ENCODE measurements around the gene RNF32.

Gene RNF32

DNA sequence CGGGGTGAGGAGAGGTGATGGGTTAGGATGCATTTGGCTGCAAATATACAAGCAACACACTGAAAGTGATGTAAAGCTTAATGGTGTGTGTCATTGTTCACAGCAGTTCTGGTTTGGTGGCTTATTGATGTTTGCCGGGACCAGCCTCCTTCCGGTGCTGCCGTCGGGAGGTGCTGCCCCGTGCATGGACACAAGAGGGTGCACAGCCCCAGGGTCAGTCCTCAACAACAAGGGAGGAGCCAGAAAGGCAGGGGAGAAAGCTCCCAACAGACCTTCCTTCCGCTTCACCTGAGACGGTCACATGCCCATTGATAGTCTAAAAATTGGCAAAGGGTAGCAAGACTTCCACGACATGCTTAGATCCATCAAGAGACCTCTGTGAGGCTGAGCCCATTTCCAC, 9.5 kb downstream of the RNF32 start:
- peak; percentile 22 to 50 for DNase-seq
- TF ChIP-seq POLR2A (IDR thresholded peaks at IDR 0.05; ENCODE audit: low read length) (no peak), GATA1 (IDR thresholded peaks at IDR 0.05; ENCODE audit: low read depth, low read length) (no peak)

- TF ChIP-seq GATA1 (IDR thresholded peaks at IDR 0.05; ENCODE audit: low read depth, low read length) (no peak), POLR2A (IDR thresholded peaks at IDR 0.05; ENCODE audit: low read length) (no peak)
These were observed 10.9 kb downstream of the RNF32 start for GRCh38 chr7:156651474-156651873.

GRCh38 chr7:156652886-156653568, 12.5 kb downstream of the RNF32 start:
- no peak for DNase-seq
- TF ChIP-seq POLR2A (IDR thresholded peaks at IDR 0.05; ENCODE audit: low read length) (no peak), GATA1 (IDR thresholded peaks at IDR 0.05; ENCODE audit: low read depth, low read length) (no peak)

More at GRCh38 chr7:156651474-156651873, 10.9 kb downstream of the RNF32 start:
- no peak for DNase-seq

DNA sequence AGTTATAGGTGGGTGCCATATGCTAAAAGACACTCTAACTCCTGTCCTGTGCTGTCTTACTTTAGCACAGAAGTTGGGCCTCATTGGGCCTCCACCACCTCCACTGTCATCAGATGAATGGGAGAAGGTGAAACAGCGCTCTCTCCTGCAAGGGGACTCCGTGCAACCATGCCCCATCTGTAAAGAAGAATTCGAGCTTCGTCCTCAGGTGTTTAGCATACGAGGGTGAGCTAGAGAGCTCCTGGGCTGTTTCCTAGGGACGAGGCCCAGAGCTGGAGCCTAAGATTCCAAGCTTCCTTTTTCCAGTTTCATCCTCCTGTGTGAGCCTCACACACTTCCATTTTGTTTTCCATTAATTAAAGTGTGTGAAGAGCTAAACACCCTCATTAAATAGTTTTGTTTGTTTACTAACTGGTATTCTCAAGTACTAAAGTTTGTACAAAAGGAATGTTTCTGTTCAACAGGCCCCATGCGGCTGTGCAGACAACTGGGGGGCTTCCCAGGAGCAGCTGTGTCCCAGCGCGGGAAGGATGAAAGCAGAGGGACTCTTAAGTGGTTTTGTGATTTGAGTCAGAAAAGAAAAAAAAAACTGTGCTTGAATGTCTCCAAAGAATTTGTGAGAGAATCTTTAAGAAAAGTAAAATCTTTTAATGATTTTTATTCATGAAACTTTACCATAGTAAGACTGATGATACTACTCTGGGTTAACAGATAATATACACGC, 14.1 kb downstream of the RNF32 start:
- DNase-seq, result no peak
- TF ChIP-seq GATA1 (IDR thresholded peaks at IDR 0.05; ENCODE audit: low read depth, low read length) (no peak), POLR2A (IDR thresholded peaks at IDR 0.05; ENCODE audit: low read length) (no peak)

DNA sequence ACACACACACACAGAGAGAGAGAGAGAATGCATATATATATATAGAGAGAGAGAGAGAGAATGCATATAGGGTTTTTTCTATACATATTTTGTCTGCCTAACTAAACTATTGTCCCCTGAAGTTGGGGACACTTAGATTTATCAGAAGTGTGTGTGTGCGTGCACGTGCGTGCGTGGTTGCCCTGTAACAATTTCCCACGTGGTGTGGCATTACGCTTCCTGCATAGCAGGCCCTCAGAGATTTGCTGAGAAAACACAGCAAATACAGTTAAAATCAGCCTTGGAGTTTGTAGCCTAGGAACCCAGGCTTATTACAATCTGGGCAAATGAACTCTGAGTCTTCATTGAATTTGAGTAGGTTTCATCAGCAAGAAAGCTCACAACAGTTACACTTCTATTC, 14.7 kb downstream of the RNF32 start:
- TF ChIP-seq GATA1 (IDR thresholded peaks at IDR 0.05; ENCODE audit: low read depth, low read length), result no peak
- TF ChIP-seq POLR2A (IDR thresholded peaks at IDR 0.05; ENCODE audit: low read length), result no peak
- no peak for DNase-seq

GRCh38 chr7:156655983-156656382, 15.4 kb downstream of the RNF32 start:
- no peak for DNase-seq
- TF ChIP-seq POLR2A (IDR thresholded peaks at IDR 0.05; ENCODE audit: low read length), result no peak
- TF ChIP-seq GATA1 (IDR thresholded peaks at IDR 0.05; ENCODE audit: low read depth, low read length), result no peak

DNA sequence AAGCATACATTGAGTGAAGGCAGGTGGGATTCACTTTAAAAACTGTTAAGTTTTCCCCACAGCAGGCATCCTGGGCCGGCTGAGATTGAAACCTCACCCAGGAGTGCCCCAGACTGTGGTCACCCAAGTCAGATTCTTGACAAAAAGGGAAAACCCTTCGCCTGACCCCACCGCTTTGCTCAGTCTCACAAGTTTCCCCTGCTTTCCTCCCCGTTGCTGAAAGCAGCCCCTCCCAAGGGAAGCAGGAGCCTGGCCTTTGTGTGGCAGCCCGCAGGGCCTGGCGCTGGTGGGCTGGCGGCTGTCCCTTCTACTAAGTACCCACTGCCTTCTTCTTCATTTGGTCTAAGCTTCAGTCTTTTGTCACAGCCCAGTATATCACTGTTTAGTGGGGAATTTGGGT, 16.0 kb downstream of the RNF32 start:
- TF ChIP-seq GATA1 (IDR thresholded peaks at IDR 0.05; ENCODE audit: low read depth, low read length) (no peak), POLR2A (IDR thresholded peaks at IDR 0.05; ENCODE audit: low read length) (no peak)
- no peak for DNase-seq

DNA sequence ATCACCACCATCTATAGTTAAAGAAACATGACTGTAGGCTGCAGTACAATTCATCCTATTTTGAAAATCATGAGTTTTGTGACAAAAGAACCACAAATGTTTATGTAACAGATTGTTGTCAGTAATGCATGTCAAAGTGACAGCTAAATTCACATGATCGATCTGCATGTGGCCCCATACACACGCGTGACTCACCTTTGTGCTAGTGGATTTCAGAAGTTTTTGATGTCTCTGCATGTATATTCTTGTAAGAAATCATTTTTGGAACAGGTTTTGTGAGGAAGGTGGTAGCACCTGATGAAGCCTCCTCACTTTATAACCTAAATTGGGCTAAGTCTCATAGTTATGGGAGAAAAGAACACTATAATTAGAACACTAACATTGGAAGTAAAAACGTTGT, 17.1 kb downstream of the RNF32 start:
- DNase-seq, result no peak
- no peak for TF ChIP-seq POLR2A (IDR thresholded peaks at IDR 0.05; ENCODE audit: low read length)
- TF ChIP-seq GATA1 (IDR thresholded peaks at IDR 0.05; ENCODE audit: low read depth, low read length), result no peak

- no peak for TF ChIP-seq GATA1 (IDR thresholded peaks at IDR 0.05; ENCODE audit: low read depth, low read length)
- TF ChIP-seq POLR2A (IDR thresholded peaks at IDR 0.05; ENCODE audit: low read length), result no peak
- no peak for DNase-seq
These were observed 18.6 kb downstream of the RNF32 start for GRCh38 chr7:156659203-156659602.

GRCh38 chr7:156659961-156660360, 19.4 kb downstream of the RNF32 start:
- TF ChIP-seq POLR2A (IDR thresholded peaks at IDR 0.05; ENCODE audit: low read length), result no peak
- TF ChIP-seq GATA1 (IDR thresholded peaks at IDR 0.05; ENCODE audit: low read depth, low read length), result no peak
- no peak for DNase-seq

GRCh38 chr7:156661637-156662036, 21.1 kb downstream of the RNF32 start:
- TF ChIP-seq POLR2A (IDR thresholded peaks at IDR 0.05; ENCODE audit: low read length) (no peak), GATA1 (IDR thresholded peaks at IDR 0.05; ENCODE audit: low read depth, low read length) (no peak)
- DNase-seq, result peak; percentile 43 to 85

- no peak for TF ChIP-seq GATA1 (IDR thresholded peaks at IDR 0.05; ENCODE audit: low read depth, low read length)
- DNase-seq, result peak in 1 of 2 experiments; percentile 33
These were observed 21.7 kb downstream of the RNF32 start for GRCh38 chr7:156662277-156662676.

- DNase-seq, result no peak
- TF ChIP-seq POLR2A (IDR thresholded peaks at IDR 0.05; ENCODE audit: low read length) (no peak), GATA1 (IDR thresholded peaks at IDR 0.05; ENCODE audit: low read depth, low read length) (no peak)
These were observed 24.5 kb downstream of the RNF32 start for GRCh38 chr7:156665101-156665500.

GRCh38 chr7:156666368-156667109, 26.0 kb downstream of the RNF32 start:
- TF ChIP-seq GATA1 (IDR thresholded peaks at IDR 0.05; ENCODE audit: low read depth, low read length) (no peak), POLR2A (IDR thresholded peaks at IDR 0.05; ENCODE audit: low read length) (no peak)
- DNase-seq, result no peak
